NT2/D1 (cell line): ENCODE measurements around the gene ZNHIT2.
"Not testable (repeated sequence)": the region's sequence is repeated elsewhere in the genome, so short reads cannot be mapped to it uniquely, and the experiment has no call there.

Experiments
- DNase-seq: peaks from one replicate; pipeline ENCODE4 v3.0.0-alpha.2; 2011; ENCODE audit warnings: low read depth, low spot score
- H3K27me3 ChIP-seq: 2 replicates; pipeline ENCODE4 v1.6.0; 2011; ENCODE audit warnings: mild to moderate bottlenecking; ENCODE audit not compliant: insufficient read length, insufficient read depth
- H3K36me3 ChIP-seq: 2 replicates; pipeline ENCODE4 v1.6.1; 2011; ENCODE audit warnings: mild to moderate bottlenecking, low read length, mixed read lengths; ENCODE audit not compliant: insufficient read depth, insufficient read length
- H3K4me1 ChIP-seq: 2 replicates; pipeline ENCODE4 v1.5.1; 2011; ENCODE audit not compliant: insufficient read depth, insufficient read length
- H3K4me3 ChIP-seq: 2 replicates; pipeline ENCODE4 v1.5.1; 2011; ENCODE audit warnings: low read depth; ENCODE audit not compliant: insufficient read length
- H3K9ac ChIP-seq: 2 replicates; pipeline ENCODE4 v1.6.0; 2011; ENCODE audit warnings: low read depth; ENCODE audit not compliant: insufficient read length
- H3K9me3 ChIP-seq: 2 replicates; pipeline ENCODE4 v1.5.1; 2011; ENCODE audit warnings: mild to moderate bottlenecking, low read length; ENCODE audit not compliant: insufficient read depth
- SUZ12 ChIP-seq: IDR thresholded peaks from 2 replicates; pipeline ENCODE4 v1.6.1; 2011; ENCODE audit not compliant: insufficient read length, insufficient read depth; ENCODE audit errors: extremely low read depth
- YY1 ChIP-seq: IDR thresholded peaks from 2 replicates; pipeline ENCODE4 v1.6.1; 2011; ENCODE audit not compliant: insufficient read length, insufficient read depth
- ZNF274 ChIP-seq: IDR thresholded peaks from 2 replicates; pipeline ENCODE4 v1.6.1; 2011; ENCODE audit warnings: mild to moderate bottlenecking, low read depth, low read length

The ZNHIT2 gene

DNA sequence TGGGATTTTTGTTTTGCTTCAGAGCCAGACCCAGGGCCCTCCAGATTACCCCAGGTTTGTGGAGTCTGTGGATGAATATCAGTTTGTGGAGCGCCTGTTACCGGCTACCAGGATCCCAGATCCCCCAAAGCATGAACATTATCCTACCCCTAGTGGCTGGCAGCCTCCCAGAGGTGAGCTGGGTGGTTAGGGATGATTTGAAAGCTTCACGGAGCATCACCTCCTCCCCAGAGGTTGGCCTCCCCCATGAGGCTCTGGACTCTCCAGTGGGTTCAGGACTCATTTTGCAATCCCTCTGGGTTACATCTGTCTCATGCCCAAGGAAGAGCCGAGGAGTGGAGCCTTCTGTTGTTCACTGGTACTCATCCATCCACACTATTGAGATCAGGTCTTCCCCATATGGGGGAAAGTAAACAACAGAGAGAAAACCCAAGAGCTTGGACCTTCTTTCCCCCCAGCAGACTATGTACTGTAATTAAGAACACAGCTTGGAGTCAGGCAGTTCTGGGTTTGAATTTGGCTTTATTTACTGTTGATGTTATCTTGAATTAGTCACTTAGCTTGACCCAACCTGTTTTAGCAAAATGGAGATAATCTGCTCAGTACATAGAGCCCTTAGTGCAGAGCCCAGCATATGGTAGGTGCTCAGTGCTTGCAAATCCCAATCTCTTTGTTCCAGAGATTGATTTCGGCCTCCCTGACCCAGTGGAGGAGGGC, 7.1 kb upstream of the ZNHIT2 start:
- Histone ChIP-seq H3K27me3 (no peaks in the 10 kb centered on the region), H3K36me3 (peaks cover 84% of the 10 kb centered on the region), H3K9ac (no peak overlapping the region), H3K9me3 (no peaks in the 10 kb centered on the region), H3K4me3 (no peak overlapping the region), H3K4me1 (peaks cover 12% of the 10 kb centered on the region)
- TF ChIP-seq ZNF274, result no peak
- TF ChIP-seq YY1, result no peak
- no peak for TF ChIP-seq SUZ12
- no peak for DNase-seq

GRCh38 chr11:65121865-65122696, 4.6 kb upstream of the ZNHIT2 start, which contains the start of the genes FAU and MRPL49:
Gene FAU (minus strand): TSS chr11:65122134. CDS start chr11:65121813, 321 bp downstream.
Gene MRPL49 (plus strand): TSS chr11:65122321. CDS start chr11:65122347, 26 bp downstream.
- H3K36me3 ChIP-seq, result peaks cover 74% of the 10 kb centered on the region
- H3K4me3 ChIP-seq, result peak within 1 kb of the TSS; percentile 97
- DNase-seq, result peak; percentile 100
- no peaks in the 10 kb centered on the region for H3K27me3 ChIP-seq
- no peaks in the 10 kb centered on the region for H3K9me3 ChIP-seq
- TF ChIP-seq ZNF274 (no peak), YY1 (peak; percentile 84)
- H3K4me1 ChIP-seq, result peaks cover 11% of the 10 kb centered on the region
- peak within 1 kb of the TSS; percentile 98 for H3K9ac ChIP-seq

DNA sequence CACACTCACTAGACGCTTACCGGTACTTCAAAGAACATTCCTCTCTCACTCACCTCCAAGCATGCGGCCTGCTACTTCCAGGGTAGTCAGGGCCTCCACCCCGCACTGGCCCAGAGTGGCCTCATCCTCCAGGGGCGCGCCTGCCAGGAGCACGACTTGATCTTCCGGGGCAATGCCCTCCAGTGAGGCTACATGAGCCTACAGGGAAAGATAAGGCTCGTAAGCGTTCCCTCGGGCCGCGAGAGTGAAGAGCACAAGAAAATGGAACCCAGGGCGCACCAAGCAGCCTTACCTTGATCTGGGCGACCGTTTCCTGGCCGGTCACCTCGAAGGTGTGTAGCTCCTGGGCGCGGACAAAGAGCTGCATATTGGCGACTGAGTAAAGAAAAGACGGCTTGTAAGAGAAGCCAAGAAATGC, 4.0 kb upstream of the ZNHIT2 start:
- Histone ChIP-seq H3K27me3 (no peaks in the 10 kb centered on the region), H3K9me3 (no peaks in the 10 kb centered on the region), H3K9ac (peak overlapping the region; percentile 98), H3K4me3 (peak overlapping the region; percentile 97), H3K4me1 (peaks cover 10% of the 10 kb centered on the region), H3K36me3 (peaks cover 71% of the 10 kb centered on the region)
- DNase-seq, result no peak
- TF ChIP-seq SUZ12 (no peak), YY1 (no peak), ZNF274 (no peak)

DNA sequence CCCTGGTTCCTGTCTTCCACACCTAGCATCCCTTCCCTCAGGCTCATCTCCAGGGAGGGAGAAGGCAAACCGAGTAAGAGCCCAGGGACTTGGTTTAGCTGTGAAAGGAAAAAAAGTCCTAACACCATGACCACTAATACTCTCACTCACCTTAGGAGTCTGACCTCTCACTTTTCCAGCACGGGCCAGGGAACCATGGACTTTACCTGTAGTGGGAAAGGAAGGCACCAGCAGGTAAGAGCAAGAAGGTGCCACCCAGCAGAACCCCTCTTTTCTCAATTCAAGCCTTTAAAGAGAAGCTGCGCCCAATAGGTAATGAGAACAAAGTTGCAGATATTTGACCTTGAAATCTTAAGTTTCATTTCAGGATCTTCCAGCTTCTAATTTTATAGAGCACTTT, 3.3 kb upstream of the ZNHIT2 start:
- DNase-seq, result no peak
- Histone ChIP-seq H3K9me3 (no peaks in the 10 kb centered on the region), H3K27me3 (no peaks in the 10 kb centered on the region), H3K4me3 (peak overlapping the region; percentile 97), H3K9ac (peak overlapping the region; percentile 98), H3K36me3 (peaks cover 71% of the 10 kb centered on the region), H3K4me1 (peaks cover 12% of the 10 kb centered on the region)
- TF ChIP-seq SUZ12 (no peak), ZNF274 (no peak), YY1 (no peak)

DNA sequence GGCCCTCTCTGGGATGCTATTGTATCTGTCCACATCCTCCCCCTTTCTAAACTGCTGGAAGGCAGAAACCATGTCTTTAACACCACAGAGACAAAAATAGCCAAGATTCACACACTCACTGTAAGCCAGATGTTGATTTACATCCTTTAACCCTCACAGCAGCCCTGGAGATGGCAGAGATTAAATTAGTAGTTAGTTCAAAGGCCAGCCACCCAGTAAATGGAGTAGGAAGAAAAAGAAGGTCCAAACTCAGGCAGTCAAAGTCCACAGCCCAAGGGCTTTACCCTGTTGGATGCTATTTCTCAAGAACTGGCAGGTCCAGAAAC, 2.1 kb upstream of the ZNHIT2 start:
- H3K4me3 ChIP-seq, result no peak overlapping the region
- TF ChIP-seq SUZ12 (no peak), YY1 (no peak), ZNF274 (no peak)
- H3K36me3 ChIP-seq, result peaks cover 71% of the 10 kb centered on the region
- H3K27me3 ChIP-seq, result no peaks in the 10 kb centered on the region
- peak overlapping the region; percentile 98 for H3K9ac ChIP-seq
- DNase-seq, result no peak
- no peaks in the 10 kb centered on the region for H3K9me3 ChIP-seq
- H3K4me1 ChIP-seq, result peaks cover 19% of the 10 kb centered on the region

GRCh38 chr11:65118891-65119669, 1.6 kb upstream of the ZNHIT2 start:
- Histone ChIP-seq H3K4me1 (peaks cover 20% of the 10 kb centered on the region), H3K36me3 (peaks cover 71% of the 10 kb centered on the region)
- H3K9me3 ChIP-seq, H3K4me3 ChIP-seq, H3K9ac ChIP-seq, DNase-seq, H3K27me3 ChIP-seq: not testable (repeated sequence)
